NT2/D1 (cell line): ENCODE data around the gene UBA52.
A peak's percentile ranks its signal among the peaks of the same experiment; 100 is the strongest.
"Not testable (repeated sequence)": the region's sequence is repeated elsewhere in the genome, so short reads cannot be mapped to it uniquely, and the experiment has no call there.

Source experiments
- DNase-seq: peaks from one replicate; pipeline ENCODE4 v3.0.0-alpha.2; 2011; ENCODE audit warnings: low read depth, low spot score
- H3K27me3 ChIP-seq: 2 replicates; pipeline ENCODE4 v1.6.0; 2011; ENCODE audit warnings: mild to moderate bottlenecking; ENCODE audit not compliant: insufficient read length, insufficient read depth
- H3K36me3 ChIP-seq: 2 replicates; pipeline ENCODE4 v1.6.1; 2011; ENCODE audit warnings: mild to moderate bottlenecking, low read length, mixed read lengths; ENCODE audit not compliant: insufficient read depth, insufficient read length
- H3K4me1 ChIP-seq: 2 replicates; pipeline ENCODE4 v1.5.1; 2011; ENCODE audit not compliant: insufficient read depth, insufficient read length
- H3K4me3 ChIP-seq: 2 replicates; pipeline ENCODE4 v1.5.1; 2011; ENCODE audit warnings: low read depth; ENCODE audit not compliant: insufficient read length
- H3K9ac ChIP-seq: 2 replicates; pipeline ENCODE4 v1.6.0; 2011; ENCODE audit warnings: low read depth; ENCODE audit not compliant: insufficient read length
- H3K9me3 ChIP-seq: 2 replicates; pipeline ENCODE4 v1.5.1; 2011; ENCODE audit warnings: mild to moderate bottlenecking, low read length; ENCODE audit not compliant: insufficient read depth
- SUZ12 ChIP-seq: IDR thresholded peaks from 2 replicates; pipeline ENCODE4 v1.6.1; 2011; ENCODE audit not compliant: insufficient read length, insufficient read depth; ENCODE audit errors: extremely low read depth
- YY1 ChIP-seq: IDR thresholded peaks from 2 replicates; pipeline ENCODE4 v1.6.1; 2011; ENCODE audit not compliant: insufficient read length, insufficient read depth
- ZNF274 ChIP-seq: IDR thresholded peaks from 2 replicates; pipeline ENCODE4 v1.6.1; 2011; ENCODE audit warnings: mild to moderate bottlenecking, low read depth, low read length

Gene UBA52

DNA sequence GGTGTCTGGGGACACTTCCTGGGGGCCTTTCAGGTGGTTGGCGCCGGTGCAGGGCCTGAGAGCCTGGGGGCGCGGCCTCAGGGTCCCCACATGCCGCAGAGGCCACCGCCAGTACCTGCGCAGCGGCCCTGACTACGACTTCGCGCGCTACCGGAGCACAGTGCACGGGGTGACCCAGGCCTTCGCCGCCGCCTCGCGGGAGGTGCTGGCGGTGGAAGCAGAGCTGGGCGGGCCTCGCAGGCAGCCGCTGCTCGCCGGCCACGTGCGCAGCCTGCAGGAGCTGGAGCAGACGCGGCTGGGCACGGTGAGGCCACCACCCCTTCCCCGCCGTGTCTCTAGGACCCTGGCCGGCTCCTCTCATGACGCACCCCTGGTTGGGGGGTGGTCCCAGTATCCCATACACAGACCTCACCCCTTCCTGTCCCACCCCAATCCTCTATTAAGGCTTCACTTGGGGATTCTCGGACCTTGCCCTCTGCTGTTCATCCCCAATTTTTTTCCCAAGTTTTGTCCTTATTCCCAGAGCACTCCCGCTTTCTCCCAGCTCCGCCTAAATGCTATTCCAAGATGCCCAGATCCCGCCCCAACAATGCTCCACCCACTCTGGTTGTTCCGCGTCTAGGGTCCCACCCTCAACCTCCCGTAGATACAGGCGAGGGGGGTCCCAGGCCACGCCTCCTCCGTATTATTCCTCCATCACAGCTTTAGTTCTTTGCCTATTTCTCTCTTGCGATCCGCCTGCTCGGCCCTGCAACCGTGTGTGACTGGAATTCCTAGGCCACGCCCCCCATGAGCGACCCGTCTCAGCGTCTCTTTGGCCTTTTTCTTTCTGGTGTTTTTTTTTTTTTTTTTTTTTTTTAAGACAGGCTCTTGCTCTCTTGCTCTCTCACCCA, 18.0 kb downstream of the UBA52 start:
- H3K4me1 ChIP-seq = peaks cover 15% of the 10 kb centered on the region
- peaks cover 16% of the 10 kb centered on the region for H3K36me3 ChIP-seq
- peak overlapping the region; percentile 95 for H3K4me3 ChIP-seq
- H3K27me3 ChIP-seq = no peaks in the 10 kb centered on the region
- peak; percentile 57 for DNase-seq
- peak overlapping the region; percentile 97 for H3K9ac ChIP-seq
- peaks cover 4% of the 10 kb centered on the region; the same call in 1 of the 2 replicates for H3K9me3 ChIP-seq
- TF ChIP-seq SUZ12 (no peak), ZNF274 (no peak), YY1 (no peak)

DNA sequence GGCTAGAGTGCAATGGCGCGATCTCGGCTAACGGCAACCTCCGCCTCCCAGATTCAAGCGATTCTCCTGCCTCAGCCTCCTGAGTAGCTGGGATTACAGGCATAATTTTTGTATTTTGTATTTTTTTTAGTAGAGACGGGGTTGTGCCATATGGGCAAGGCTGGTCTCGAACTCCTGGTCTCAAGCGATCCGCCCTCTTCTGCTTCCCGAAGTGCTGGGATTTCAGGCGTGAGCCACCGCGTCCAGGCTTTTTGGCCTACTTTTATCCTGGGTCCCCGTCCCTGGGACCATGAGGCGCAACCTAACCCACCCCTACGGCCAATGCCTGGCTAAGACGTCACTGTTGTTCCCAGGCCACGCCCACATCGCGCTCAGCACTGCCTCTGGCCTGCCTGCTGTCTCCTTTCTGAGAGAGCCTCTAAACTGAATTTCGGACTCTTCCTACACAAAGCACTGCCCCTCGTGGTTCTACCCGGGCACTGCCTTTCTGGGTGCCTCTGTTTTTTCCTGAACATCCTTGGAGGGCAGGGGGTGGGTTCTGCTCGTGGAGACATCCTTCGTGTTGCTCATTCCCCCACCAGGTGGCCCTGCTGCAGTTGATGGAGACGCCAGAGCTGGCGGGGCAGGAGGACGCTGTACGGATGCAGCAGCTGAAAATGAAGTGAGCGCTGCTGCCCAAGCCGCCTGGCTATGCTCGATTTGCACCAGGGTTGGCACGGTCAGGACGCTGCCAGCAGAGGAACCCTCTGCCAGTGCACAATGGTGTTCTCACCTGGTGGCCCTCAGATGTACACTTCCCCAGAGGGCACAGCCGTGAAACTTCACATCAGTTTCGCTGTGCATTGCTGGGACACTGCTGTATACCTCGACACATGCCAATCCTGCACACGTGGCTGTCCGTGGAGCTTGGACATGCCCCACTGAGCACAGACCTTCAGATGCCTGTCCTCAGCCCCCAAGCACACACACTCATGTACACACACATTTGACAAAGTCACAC, 18.9 kb downstream of the UBA52 start:
- Histone ChIP-seq H3K4me1 (peaks cover 16% of the 10 kb centered on the region), H3K4me3 (peak overlapping the region; percentile 95), H3K9ac (peak overlapping the region; percentile 97), H3K27me3 (no peaks in the 10 kb centered on the region), H3K36me3 (peaks cover 16% of the 10 kb centered on the region), H3K9me3 (peaks cover 4% of the 10 kb centered on the region; the same call in 1 of the 2 replicates)
- no peak for TF ChIP-seq ZNF274
- no peak for TF ChIP-seq SUZ12
- TF ChIP-seq YY1 = no peak
- DNase-seq = peak; percentile 89

DNA sequence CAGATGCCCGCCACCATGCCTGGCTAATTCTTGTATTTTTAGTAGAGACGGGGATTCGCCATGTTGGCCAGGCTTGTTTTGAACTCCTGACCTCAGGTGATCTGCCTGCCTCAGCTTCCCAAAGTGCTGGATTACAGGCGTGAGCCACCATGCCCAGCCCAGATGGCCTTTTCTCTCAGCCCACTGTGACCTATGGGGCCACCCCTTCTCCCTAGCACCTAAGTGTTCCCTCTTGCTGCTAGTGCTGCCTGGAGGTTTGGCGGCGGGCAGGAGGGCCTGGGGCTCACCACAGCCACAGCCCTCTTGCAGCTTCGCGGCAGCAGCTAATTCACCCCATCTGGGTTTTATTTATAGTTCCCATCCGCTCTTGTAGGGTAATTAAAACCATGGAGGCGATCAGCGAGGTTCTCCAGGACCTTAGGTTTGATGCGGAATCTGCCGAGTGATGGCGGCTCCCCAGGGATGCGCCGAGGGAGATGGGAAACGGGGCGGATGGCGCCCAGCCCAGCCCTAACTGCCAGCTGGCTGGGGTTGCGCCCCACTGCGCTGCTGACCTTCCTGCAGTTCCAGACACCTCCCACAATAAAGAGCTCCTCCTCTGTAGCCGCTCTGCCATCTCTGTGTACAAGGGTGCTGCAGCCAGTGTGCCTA, 20.2 kb downstream of the UBA52 start:
- peaks cover 2% of the 10 kb centered on the region; the same call in 1 of the 2 replicates for H3K9me3 ChIP-seq
- no peak for DNase-seq
- H3K4me1 ChIP-seq = peaks cover 22% of the 10 kb centered on the region
- no peaks in the 10 kb centered on the region for H3K27me3 ChIP-seq
- H3K4me3 ChIP-seq = no peak overlapping the region
- peaks cover 16% of the 10 kb centered on the region for H3K36me3 ChIP-seq
- TF ChIP-seq YY1 = no peak
- no peak overlapping the region for H3K9ac ChIP-seq

DNA sequence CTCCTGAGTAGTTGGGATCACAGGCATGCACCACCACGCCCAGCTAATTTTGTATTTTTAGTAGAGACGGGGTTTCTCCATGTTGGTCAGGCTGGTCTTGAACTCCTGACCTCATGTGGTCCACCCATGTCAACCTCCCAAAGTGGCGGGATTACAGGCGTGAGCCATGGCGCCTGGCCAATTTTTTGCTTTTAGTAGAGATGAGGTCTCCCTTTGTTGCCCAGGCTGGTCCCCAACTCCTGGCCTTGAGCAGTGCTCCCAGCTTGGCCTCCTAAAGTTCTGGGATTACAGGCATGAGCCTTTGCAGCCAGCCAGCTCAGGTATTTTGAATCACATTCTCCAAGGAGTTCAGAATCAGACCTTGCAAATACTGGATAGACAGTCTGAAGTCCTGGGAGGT, 21.1 kb downstream of the UBA52 start:
- Histone ChIP-seq H3K9ac (peak overlapping the region; percentile 45), H3K4me1 (peaks cover 22% of the 10 kb centered on the region), H3K36me3 (peaks cover 16% of the 10 kb centered on the region)
- H3K27me3 ChIP-seq, DNase-seq, H3K9me3 ChIP-seq, H3K4me3 ChIP-seq: not testable (repeated sequence)

DNA sequence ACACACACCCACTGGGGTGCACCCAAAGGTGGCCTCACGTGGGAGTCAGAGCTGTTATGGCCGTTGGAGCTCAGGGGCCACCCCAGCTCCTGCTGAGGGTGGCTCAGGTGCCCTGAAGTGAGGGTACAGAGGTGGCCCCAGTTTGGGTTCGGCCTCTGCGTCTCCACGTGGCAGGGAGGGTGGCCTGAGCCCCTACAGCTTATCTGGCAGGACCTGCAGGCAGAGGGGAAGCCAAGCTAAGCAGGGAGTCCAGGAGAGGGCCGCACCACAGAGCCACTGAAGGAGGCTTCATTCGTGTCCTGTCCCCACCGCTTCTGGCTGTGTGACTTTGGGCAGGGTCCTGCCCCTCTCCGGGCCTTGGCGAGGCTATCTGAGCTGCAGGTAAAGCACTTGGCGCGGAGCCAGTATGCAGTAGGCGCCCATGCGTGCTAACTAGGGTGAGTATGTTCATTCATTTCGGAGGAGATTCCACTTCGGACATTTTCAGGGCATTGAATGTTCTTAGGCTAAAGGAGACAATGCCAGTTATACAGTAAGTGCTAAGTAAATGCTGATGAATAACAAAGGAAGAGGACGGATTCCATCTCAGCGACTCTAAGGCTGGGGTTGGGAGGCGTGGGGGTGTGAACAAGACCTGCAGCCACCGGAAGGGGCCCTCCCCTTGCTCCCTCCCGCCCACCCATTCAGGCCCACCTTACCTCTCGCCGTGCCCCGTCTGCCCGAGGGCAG, 21.9 kb downstream of the UBA52 start:
- H3K4me3 ChIP-seq = peak overlapping the region; percentile 38
- H3K27me3 ChIP-seq = peaks cover 1% of the 10 kb centered on the region
- peaks cover 19% of the 10 kb centered on the region for H3K4me1 ChIP-seq
- H3K9me3 ChIP-seq = no peaks in the 10 kb centered on the region
- no peak for TF ChIP-seq ZNF274
- TF ChIP-seq YY1 = no peak
- TF ChIP-seq SUZ12 = no peak
- peak overlapping the region; percentile 78 for H3K9ac ChIP-seq
- peaks cover 16% of the 10 kb centered on the region for H3K36me3 ChIP-seq
- peak; percentile 65 for DNase-seq

DNA sequence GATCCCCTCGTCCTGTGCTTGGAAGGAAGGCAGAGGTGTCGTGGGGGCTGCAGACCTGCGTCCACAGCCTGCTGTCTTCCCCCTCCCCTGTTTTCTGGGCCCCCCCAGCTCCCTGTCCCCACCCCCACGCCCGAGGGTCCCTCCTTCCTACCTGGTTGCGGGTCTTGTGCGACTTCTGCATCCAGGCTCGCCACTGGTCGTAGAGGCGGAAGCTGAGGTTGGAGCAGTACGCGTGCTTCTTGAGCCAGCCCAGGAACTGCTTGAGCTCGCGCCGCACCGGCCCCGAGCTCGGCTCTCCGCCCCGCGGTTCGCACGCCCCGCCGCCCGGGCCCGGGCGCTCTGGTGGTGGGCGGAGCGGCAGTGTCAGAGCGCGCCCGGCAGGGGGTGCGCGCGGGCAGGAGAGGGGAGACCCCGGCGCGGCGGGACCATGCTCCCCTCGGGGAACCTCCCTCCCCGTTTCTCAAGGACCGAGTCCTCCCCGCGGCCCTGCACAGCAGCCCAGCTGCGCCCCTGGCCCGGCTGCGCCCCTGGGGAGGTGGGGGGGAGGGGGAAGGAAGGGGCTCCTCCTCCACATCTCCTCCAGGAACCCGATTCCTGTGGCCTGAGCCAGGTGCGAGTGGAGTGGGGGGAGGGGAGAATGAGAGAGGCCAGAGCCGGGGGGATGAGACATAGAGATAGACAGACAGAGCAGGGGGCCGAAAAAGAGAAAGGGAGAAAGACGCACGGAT, 22.6 kb downstream of the UBA52 start:
- peaks cover 20% of the 10 kb centered on the region for H3K4me1 ChIP-seq
- H3K36me3 ChIP-seq = peaks cover 16% of the 10 kb centered on the region
- peak overlapping the region; percentile 19 for H3K4me3 ChIP-seq
- TF ChIP-seq SUZ12 (no peak), ZNF274 (no peak), YY1 (no peak)
- peak; percentile 66 for DNase-seq
- no peaks in the 10 kb centered on the region for H3K9me3 ChIP-seq
- peak overlapping the region; percentile 66 for H3K9ac ChIP-seq
- H3K27me3 ChIP-seq = peaks cover 4% of the 10 kb centered on the region
